ENCODE data around the gene ABCA8. TPM values are rescaled to one million over a fixed set of nuclear protein-coding genes. Genes with fewer than 3 reads are reported as not detected.
"Not testable (repeated sequence)": the region's sequence is repeated elsewhere in the genome, so short reads cannot be mapped to it uniquely, and the experiment has no call there.

The ABCA8 gene
- total RNA-seq, 2 experiments from 2014 or later = not detected

DNA sequence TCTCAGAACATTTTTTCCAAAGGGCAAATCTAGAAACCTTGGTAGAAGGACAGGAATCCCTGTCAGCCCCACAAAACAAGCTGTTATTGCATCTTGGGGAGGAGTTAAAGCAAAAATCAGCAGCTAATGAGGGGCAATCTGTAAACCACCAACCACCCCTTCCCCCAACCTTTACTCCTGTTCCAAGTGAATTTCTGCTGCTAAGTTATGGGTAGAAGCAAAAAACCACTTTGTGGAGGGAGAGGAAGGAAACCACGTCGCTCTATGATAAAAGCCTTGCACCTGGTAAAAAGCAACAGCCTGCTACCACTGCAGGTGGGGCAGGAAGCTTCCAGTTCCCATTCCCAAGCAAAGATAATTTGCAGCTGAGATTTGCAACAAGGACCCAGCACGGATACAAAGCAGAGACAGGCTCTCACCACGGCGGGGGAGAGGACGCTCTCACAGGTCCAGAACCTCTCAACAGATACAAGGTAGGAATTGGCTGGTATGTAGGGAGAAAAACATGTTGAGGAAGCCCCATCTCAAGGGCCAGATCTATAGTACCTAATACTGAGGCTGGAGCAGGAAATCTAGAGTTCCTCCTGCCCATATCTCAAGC, 10.7 kb downstream of the ABCA8 start:
- ChIA-PET POLR2A (no interaction called here), CTCF (no interaction called here)

DNA sequence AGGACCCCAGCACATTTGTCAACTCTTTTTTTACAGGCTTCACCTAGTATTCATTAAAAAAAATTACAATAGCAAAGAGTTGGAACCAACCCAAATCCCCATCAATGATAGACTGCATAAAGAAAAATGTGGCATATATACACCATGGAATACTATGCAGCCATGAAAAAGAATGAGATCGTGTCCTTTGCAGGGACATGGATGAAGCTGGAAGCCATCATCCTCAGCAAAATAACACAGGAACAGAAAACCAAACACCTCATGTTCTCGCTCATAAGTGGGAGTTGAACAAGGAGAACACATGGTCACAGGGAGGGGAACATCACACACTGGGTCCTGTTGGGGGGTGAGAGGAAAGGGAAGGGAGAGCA, 11.4 kb downstream of the ABCA8 start:
- CTCF ChIA-PET, POLR2A ChIA-PET: not testable (repeated sequence)

DNA sequence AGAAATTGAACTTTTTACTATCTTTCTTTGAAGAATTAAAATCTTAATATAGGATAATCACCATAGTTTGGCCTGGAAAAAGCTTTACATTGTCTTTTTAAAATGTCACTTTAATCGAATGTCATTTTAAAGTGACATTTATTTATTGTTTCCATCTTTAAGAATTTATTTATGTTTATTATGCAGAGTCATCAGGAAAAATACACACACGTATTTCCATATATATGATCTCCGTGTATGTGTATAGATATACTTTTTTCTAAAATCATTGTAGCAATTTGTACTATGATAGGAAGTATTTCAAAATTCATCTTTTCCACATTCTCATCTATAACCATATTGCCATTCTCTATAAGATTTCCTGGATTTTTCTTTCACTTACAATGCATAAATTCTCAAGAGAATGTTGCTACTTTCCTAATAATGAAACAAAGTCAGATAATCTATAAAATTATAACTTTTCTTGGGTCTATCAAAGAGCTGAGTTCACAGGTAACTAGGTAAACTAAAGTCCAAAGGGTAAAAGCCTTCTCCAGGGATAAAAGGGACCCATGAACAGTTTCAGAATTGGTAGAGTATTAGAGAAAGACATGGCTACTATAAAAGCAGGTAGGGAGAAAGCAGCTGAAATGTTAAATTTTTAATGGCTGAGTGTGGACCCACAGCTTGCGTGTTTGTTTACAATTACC, 11.9 kb downstream of the ABCA8 start:
- POLR2A ChIA-PET = no interaction called here
- CTCF ChIA-PET = no interaction called here

DNA sequence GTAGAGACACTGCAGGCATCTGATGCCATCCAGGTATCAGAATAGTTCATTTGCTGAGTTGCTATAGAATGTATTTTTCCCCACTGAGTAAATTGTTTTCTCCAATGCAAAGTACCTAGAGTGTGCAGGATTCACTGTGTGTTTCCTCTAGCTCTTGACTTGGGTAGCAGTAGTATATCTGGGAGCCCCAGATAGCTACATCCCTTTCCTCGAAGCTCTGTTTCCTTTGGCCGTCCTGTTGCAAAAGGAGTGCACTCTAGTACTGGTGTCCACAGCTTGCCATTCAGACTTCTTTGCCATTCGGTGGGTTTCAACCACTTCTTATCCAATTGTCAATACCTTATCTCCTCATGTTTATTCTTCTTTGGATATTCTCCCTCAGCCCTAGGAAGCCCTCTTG, 12.8 kb downstream of the ABCA8 start:
- CTCF ChIA-PET = no interaction called here
- POLR2A ChIA-PET = no interaction called here

DNA sequence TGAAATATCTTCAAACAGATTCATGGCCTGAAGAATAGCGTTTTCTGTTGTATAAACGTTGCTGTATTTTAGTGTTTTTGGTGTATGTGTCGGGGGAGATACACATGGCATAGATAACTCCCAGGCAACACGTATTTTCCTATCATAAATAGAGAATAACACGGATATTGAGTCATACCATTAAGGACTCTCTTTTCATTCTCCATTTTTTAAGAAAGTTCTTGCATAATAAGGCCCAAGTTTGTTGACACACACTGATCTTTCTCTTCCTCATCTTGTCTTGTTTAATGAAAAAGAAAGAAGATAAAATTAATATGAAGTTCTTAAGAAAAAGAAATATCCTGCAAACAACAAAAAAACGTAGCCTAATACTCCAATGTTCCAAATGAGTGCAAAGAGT, 13.4 kb downstream of the ABCA8 start:
- CTCF ChIA-PET = no interaction called here
- POLR2A ChIA-PET = no interaction called here

DNA sequence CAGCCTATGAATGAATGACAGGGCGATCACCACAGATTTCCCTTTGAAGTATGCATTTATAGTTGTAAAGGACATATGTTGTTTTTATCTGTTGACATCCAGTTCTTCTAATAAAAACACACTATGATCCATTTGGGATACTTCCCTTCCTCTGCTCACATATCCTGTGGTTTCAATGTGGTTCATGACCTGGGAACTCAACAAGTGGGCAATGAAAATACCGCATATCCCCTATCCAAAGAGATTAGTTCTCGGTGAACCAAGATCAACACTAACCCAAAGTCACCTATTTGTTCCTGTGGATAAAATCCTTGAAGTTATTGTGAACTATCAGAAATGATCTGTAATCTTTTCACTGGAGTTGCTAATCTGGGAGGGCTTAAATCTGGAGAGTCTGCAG, 16.0 kb downstream of the ABCA8 start:
- ChIA-PET CTCF (no interaction called here), POLR2A (no interaction called here)

DNA sequence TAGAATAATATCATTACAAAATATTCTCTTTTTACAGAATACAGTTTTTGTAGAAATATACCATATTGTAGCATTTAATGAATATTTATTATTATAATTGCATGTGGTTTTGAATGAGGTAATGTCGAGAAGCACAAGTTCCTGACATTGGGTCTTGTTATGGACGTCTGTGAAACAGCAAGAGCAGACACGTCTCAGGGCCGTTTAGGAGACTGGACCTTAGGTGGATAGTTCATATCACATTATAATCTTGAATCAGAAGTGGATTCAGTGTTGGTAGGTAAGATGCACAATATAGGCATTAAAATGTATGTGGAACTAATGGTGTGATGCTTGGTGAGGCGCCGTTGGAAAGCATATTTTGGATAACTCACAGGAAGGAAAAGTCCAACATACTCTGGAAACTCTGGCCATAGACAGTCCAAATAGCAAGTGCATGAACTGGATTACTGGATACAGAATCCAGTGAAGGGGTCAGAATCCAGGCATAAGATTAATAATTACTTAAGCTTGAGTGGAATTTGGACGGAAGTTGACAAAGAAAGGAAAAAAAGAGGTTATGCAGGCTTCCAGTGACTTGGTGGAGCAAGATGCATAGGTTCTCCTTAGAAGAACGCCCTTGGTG, 17.2 kb downstream of the ABCA8 start:
- CTCF ChIA-PET = no interaction called here

DNA sequence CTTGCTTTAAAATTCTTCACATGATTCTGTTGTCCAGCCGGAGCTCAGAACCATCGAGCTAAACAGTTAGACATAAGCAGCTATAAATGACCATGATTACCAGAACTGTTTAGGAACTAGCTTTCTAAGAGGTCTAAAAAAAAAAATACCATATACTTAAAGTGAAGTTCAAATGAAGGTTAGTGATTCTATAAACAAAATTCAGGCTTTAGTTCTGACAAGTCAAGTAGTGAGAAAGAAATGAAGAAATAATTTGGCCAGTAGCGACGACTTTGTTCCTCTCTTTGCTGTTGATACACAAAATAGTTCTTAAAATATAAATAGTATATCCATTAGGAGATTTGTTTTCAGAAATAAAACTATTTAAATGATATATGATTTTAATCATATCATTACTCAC, 27.7 kb downstream of the ABCA8 start:
- ChIA-PET CTCF (no interaction called here), POLR2A (no interaction called here)

More for the DNA sequence above, 17.2 kb downstream of the ABCA8 start:
- POLR2A ChIA-PET = no interaction called here

DNA sequence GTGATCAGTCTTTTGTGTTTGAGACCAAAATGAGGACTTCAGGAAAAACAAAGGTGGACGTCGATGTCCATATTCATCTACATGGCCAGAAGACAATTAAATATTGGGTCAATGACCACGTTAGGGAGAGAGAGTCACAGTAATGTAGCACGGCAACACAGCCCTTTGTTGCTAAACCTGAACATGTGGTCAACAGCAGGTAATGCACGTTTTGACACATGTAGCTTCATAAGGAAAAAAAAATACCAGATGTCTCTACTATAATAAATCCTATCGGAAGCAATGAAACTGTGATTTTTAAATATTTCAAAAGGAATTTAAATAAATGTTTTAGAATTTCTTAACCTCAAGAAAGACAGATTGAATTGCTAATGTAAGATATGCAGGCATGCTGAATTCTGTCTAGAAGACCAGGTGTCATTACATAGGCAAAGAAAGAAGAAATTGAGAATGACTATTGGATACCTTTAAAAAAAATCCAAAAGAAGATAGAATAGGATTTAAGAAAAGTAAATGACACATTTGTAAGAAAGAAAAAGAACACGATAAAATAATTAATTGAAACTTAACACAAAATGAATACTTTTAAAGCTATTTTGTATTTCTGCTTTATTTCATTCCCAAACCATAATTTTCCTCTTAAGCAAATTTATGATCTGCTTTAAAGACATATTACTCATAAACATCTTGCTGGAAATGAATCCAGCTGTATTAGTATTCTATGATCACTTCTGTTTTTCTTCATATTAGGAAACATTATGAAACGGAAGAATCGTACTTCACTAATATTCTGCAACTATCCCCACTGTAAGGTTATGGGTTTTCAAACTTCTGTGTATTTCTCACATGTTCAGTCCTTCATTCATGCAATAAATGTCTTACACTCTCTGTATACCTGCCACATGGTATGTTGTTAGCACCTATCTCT, 30.1 kb downstream of the ABCA8 start:
- ChIA-PET POLR2A (no interaction called here), CTCF (no interaction called here)

DNA sequence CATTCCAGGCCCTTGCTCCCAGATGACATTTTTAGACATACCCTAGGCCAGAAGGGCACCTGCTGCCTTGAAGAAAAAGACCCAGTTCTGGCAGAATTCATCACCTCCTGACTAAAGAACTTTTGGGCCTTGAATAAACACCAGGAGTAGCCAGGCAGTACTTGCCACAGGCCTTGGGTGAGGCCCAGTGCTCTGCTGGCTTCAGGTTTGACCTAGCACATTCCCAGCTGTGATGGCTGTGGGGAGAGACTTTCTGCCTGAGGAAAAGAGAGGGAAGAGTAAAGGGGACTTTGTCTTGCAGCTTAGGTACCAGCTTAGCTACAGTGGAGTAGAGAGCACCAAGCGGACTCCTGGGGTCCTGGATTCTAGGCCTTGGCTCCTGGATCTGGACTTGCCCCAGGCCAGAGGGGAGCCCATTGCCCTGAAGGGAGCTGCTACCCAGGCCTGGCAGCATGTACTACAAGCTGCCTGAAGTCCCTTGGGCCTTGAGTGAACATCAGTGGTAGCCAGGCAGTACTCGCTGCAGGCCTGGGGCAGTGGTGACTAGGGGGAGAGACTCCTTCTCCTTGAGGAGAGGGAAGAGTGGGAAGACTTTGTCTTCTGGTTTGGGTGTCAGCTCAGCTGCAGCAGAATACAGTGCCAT, 44.3 kb downstream of the ABCA8 start:
- CTCF ChIA-PET = no interaction called here

DNA sequence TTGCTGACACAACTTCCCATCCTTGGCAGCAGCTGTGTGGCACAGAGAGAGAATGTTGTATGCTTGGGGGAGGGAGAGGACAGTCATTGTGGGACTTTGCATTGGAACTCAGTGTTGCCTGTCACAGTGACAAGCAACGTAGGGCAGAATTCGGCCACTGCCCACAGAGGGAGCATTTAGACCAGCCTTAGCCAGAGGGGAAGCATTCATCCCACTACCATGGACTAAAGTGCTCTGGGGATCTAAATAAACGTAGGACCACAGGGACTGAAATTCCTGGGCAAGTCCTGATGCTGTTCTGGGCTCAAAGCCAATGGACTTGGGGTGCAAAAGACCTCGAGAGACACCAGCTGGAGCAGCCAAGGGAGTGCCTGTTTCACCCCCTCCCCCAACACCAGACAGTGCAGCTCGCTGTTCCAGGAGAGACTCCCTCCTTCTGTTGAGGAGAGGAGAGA, 44.9 kb downstream of the ABCA8 start:
- CTCF ChIA-PET = no interaction called here
- POLR2A ChIA-PET = no interaction called here

More for the DNA sequence above, 44.3 kb downstream of the ABCA8 start:
- POLR2A ChIA-PET = no interaction called here

DNA sequence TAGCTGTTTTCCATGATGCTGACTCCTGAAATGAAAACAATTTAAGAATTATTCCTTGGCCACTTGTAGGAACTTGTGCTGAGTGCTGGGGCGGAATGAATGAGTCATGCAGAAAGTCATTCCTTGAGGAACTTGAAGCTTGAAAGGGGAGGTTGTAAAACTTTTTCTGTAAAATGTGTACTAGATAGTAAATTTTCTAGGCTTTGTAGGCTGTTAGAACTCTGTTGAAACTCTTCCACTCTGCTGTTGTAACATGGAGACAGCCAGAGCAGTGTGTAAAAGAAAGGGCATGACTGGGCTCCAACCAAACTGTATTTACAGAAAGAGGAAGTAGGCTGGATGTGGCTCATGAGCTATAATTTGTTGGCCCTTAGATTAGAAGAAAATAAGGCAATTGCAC, 46.1 kb downstream of the ABCA8 start:
- CTCF ChIA-PET = no interaction called here
- POLR2A ChIA-PET = no interaction called here

DNA sequence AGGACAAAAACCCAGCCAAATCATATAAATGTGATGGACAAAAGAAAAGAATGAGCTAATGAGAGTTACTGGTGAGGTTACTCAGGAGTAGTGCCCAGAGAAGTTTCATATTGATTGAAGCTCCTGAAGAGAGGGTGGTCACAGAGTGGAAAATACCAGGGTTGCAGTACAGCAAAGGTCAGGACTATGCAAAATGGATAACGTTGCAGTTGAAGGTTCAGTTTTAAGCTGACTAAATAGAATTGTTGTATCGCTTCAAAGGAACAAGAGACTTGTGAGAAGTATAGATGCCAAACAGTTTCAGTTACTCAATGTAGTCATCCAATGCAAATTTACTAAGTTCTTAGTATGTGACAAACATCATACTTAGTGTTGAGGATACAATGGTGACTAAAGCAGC, 47.1 kb downstream of the ABCA8 start:
- ChIA-PET CTCF (no interaction called here), POLR2A (no interaction called here)

DNA sequence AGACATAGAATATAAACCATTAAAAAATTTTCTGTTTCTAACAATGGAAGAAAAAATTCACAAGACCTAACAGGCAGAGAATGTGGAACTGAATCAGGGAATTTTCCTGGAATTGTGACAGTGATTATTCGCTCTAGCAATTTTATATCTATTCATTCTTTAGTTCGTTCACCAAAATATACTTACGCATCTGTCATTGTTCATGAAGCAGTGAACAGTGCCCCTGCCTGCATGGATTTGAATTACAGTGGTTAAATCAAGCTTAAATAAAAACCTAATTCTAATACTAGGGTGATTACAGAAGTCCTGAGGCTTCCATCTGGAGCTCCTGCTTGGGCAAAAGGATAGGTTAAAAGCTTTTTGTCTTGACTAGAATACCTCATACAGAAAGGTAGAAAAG, 48.6 kb downstream of the ABCA8 start:
- ChIA-PET CTCF (no interaction called here), POLR2A (no interaction called here)

DNA sequence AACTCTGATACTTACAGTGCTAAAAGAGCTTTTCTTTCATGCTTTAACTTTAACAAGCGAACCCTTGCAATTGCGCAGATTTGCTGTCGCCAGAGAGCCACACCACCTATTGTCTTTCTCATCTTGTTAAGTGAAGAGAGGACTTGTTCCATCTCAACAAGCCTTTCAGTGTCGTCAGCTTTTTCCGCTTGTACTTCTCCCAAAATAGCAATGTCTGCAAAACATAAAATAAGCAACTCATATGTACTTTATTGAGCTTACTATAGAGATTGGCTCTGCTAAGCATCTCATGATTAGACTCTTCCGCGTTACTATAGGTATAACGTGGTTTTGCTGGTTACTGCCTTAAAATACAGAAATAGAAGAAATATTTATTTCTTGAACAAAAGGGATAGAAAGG, 51.9 kb downstream of the ABCA8 start:
- ChIA-PET CTCF (no interaction called here), POLR2A (no interaction called here)

DNA sequence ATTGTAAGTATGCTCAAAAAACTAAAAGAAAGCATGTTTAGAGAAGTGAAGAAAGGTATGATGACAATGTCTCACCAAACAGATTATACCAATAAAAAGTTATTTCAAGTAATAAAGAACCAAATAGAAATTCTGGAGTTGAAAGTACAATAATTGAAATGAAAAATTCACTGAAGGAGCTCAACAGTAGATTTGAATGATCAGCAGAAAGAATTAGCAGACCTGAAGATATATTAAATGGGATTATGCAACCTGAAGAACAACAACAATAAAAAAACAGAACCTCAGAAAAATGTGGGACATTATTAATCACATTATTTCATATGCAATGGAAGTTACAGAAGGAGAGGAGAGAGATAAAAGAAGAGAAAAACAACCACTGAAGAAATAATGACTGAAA, 57.6 kb downstream of the ABCA8 start:
- ChIA-PET POLR2A (no interaction called here), CTCF (no interaction called here)

DNA sequence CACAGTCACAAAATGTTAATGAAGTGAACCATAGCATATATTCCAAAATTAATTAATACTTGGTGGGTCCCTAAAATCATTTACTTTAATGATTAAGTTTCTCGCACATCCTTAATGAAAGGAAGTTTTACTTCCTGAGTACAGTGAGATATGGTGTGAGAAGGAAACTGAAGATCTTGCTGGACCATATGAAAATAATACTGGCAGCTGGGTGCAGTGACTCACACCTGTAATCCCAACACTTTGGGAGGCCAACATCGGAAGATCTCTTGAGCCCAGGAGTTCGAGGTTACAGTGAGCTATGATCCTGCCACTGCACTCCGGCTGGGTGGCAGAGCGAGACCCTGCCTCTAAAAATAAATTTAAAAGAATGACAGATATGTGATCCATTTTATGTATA, 62.5 kb downstream of the ABCA8 start:
- POLR2A ChIA-PET = no interaction called here
- CTCF ChIA-PET = no interaction called here

DNA sequence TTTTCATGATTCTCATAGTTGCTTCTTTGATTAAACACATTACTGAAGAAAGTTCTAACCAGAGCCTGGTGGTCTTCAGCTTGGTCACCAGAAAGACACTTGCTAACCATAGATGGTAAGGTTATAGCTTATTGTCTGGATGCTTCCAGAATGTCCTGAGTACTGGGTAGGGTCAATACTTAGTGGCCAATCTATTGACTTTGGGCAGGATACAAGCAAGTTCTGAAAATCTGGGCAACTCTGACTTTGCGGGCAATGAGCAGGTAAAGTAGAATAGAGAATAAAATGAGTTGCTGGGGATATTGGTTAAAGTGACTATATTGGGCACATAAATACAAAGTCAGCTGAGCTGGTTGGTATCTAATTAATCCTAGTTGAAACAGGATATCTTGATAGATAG, 63.0 kb downstream of the ABCA8 start:
- ChIA-PET CTCF (no interaction called here), POLR2A (no interaction called here)

DNA sequence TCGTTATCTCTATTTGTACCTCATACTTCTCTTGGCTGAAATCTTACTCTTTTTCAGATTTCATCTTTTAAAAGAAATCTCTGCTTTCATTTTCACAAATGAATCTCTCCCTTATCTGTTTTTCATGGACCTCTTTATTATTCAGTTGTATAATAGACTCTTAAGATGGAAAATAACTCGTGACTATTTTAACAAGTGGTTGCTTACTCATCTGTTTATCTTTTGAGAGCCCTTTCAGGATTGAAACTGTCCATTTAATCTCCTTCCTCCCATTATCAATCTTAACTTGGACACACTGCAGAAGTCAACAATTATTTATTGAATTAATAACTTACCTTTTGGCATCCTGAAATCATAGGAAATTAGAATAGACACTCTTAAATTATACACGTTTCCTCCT, 68.8 kb downstream of the ABCA8 start:
- ChIA-PET POLR2A (no interaction called here), CTCF (no interaction called here)

DNA sequence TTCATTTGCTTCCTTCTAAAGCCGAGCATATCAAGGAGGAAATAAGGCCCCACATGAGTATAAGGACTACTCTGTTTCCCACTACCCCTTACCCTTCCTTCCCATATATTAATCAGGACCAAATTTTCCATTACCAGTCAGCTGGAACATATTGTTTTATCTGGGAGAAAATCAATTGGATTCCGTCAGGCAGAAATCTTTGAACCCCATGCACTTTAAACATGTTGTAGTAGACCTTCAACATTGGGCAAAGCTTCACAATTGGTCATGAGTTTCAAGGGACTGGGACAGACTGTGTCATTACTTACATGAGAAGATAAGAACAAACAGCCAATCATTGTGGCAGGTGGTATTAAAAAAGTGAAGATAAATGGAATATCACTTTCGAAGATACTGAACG, 70.3 kb downstream of the ABCA8 start:
- ChIA-PET POLR2A (no interaction called here), CTCF (no interaction called here)
